ENCODE measurements around the gene LRRC27. TPM values are rescaled to one million over a fixed set of nuclear protein-coding genes. Genes with fewer than 3 reads are reported as not detected.

Gene LRRC27
- total and polyA plus RNA-seq, 2 of the 4 experiments (the other 2 are of a cell fraction), result 3.8 to 5.3 TPM

- Histone ChIP-seq H3K4ac (ENCODE audit: low read depth, low read length) (no peak overlapping the region), H4K20me1 (ENCODE audit: insufficient read depth, low read length) (0 out of 2 replicates have a peak, but pooled peaks cover 3% of the 10 kb centered on the region), H2AK9ac (replicated peaks; ENCODE audit: low read depth, low read length, poor library complexity) (no peak overlapping the region), H3K9ac (ENCODE audit: low read depth, low read length) (no peak overlapping the region), H4K8ac (ENCODE audit: low read depth in 2 of 2, low read length in 2 of 2) (no peak overlapping the region), H3K23ac (ENCODE audit: low read depth, low read length) (no peak overlapping the region), H2BK20ac (ENCODE audit: low read depth, low read length) (no peak overlapping the region), H2BK5ac (ENCODE audit: low read depth, low read length, poor library complexity, severe bottlenecking) (no peak overlapping the region), H3K27me3 (ENCODE audit: control insufficient read depth, insufficient read depth, low read length) (no peaks in the 10 kb centered on the region), H2AFZ (replicated peaks; ENCODE audit: low read length, poor library complexity) (no peak overlapping the region), H4K91ac (ENCODE audit: insufficient read depth, low read depth, low read length) (no peak overlapping the region), H3K9me1 (ENCODE audit: insufficient read depth, low read length) (peaks cover 3% of the 10 kb centered on the region; the same call in 1 of the 2 replicates), H3K4me2 (ENCODE audit: low read depth, low read length) (no peak overlapping the region), H3K4me3 (ENCODE audit: insufficient read depth, low read depth, low read length) (no peak overlapping the region), H3K4me1 (ENCODE audit: control insufficient read depth, insufficient read depth, low read length) (peaks cover 6% of the 10 kb centered on the region), H3K9me3 (ENCODE audit: control insufficient read depth, insufficient read depth, low read length) (no peaks in the 10 kb centered on the region), H4K5ac (ENCODE audit: low read depth, low read length) (no peak overlapping the region), H2BK120ac (ENCODE audit: low read depth, low read length) (no peak overlapping the region), H3K27ac (ENCODE audit: insufficient read depth, low read length) (no peak overlapping the region), H2AK5ac (ENCODE audit: low read depth, low read length) (no peak overlapping the region), H3K36me3 (ENCODE audit: control insufficient read depth, insufficient read depth, low read length) (peaks cover 7% of the 10 kb centered on the region; the same call in 1 of the 2 replicates), H3K14ac (replicated peaks; ENCODE audit: low read depth, low read length) (no peak overlapping the region), H3K18ac (ENCODE audit: low read depth, low read length) (no peak overlapping the region), H3K79me1 (ENCODE audit: low read depth in 1 of 2, low read length in 2 of 2) (peaks cover 16 to 65% of the 10 kb centered on the region in 2 experiments), H2BK15ac (ENCODE audit: low read depth, low read length) (no peak overlapping the region), H3K56ac (ENCODE audit: extremely low read depth, insufficient read depth, low read length) (no peak overlapping the region)
- intact Hi-C loops (cut with micrococcal nuclease) (no loop called here), in situ Hi-C loops (cut with MboI; ENCODE audit: low sequenced_read_pairs) (no loop called here), dilution Hi-C loops (cut with HindIII; ENCODE audit: low sequenced_read_pairs, unreplicated experiment) (loop anchor here (25.0 kb wide), 1 partner anchor 91 kb away; no protein-coding TSS in a partner anchor)
- BruUV-seq (replicated peaks), result no TSS peak
- TF ChIP-seq SMC3 (IDR thresholded peaks at IDR 0.05; ENCODE audit: low read depth, low read length) (no peak), BHLHE40 (IDR thresholded peaks at IDR 0.05; ENCODE audit: low read depth, low read length) (no peak), FOS (IDR thresholded peaks at IDR 0.05; ENCODE audit: low read depth, low read length) (no peak), CEBPB (IDR thresholded peaks at IDR 0.05; ENCODE audit: low read depth, low read length) (no peak), CHD1 (IDR thresholded peaks at IDR 0.05; ENCODE audit: low read depth, low read length) (no peak), RCOR1 (IDR thresholded peaks at IDR 0.05; ENCODE audit: insufficient replicate concordance, low read length) (no peak), POLR2A (IDR thresholded peaks at IDR 0.05; ENCODE audit: low read depth, low read length) (no peak), RAD21 (IDR thresholded peaks at IDR 0.05; ENCODE audit: low read length) (no peak), RFX5 (IDR thresholded peaks at IDR 0.05; ENCODE audit: low read depth, low read length) (no peak), MAZ (IDR thresholded peaks at IDR 0.05; ENCODE audit: borderline replicate concordance, low read depth, low read length) (no peak)
- TF ChIP-seq, protein P1, sequence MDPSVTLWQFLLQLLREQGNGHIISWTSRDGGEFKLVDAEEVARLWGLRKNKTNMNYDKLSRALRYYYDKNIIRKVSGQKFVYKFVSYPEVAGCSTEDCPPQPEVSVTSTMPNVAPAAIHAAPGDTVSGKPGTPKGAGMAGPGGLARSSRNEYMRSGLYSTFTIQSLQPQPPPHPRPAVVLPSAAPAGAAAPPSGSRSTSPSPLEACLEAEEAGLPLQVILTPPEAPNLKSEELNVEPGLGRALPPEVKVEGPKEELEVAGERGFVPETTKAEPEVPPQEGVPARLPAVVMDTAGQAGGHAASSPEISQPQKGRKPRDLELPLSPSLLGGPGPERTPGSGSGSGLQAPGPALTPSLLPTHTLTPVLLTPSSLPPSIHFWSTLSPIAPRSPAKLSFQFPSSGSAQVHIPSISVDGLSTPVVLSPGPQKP (IDR thresholded peaks at IDR 0.05; ENCODE audit: borderline replicate concordance, low read depth, low read length), result no peak
- TF ChIP-seq, protein P2, sequence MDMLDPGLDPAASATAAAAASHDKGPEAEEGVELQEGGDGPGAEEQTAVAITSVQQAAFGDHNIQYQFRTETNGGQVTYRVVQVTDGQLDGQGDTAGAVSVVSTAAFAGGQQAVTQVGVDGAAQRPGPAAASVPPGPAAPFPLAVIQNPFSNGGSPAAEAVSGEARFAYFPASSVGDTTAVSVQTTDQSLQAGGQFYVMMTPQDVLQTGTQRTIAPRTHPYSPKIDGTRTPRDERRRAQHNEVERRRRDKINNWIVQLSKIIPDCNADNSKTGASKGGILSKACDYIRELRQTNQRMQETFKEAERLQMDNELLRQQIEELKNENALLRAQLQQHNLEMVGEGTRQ (IDR thresholded peaks at IDR 0.05; ENCODE audit: low read depth, low read length), result no peak
- ATAC-seq (ENCODE audit: low read depth) (no peak), DNase-seq (no peak)
- ChIA-PET CTCF (no interaction called here), POLR2A (ENCODE audit: unreplicated experiment) (no interaction called here)
- WGBS, 2 experiments (ENCODE audit: extremely low coverage in 2 of 2, insufficient read length in 1 of 2), result 94% methylated on average over 6 of the region's 8 CpGs; no CpG with 5 or more reads in 1 of the 2 experiments
These were observed 3.3 kb upstream of the LRRC27 start for GRCh38 chr10:132328738-132329137.
